Medulla oblongata (tissue), 1 donor: ENCODE data around the gene POLR2C.
"Not testable (repeated sequence)": the region's sequence is repeated elsewhere in the genome, so short reads cannot be mapped to it uniquely, and the experiment has no call there.

Experiments
- DNase-seq: peaks from one replicate; pipeline ENCODE4 v3.0.0-alpha.2; 2015; ENCODE audit errors: extremely low spot score

The POLR2C gene

GRCh38 chr16:57462209-57462977, at the start of gene POLR2C:
POLR2C (plus strand) TSS chr16:57462679; CDS start chr16:57462725, 46 bp downstream.
- peak; percentile 85 for DNase-seq

DNA sequence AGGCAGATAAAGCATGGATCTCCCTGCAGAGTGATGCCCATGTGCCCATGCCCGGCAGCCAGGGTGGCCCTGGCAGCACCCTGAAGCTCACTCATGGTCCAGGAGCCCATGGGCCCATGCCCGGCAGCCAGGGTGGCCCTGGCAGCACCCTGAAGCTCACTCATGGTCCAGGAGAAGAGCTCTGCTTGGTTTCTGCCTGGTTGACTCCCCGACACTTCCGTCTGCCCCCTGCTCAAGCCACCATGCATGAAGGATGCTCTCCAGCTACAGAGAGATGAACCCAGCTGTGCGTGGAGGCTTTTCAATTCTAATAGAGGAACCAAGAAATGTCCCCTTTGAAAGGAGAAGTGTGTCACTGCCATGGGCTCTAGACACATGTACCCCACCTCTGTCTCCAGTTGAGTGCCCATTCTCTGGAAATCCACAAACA, 49.2 kb upstream of the POLR2C start:
- DNase-seq: no peak

GRCh38 chr16:57413733-57414132, 48.7 kb upstream of the POLR2C start:
- no peak for DNase-seq

GRCh38 chr16:57416084-57416483, 46.4 kb upstream of the POLR2C start:
- DNase-seq: no peak

DNA sequence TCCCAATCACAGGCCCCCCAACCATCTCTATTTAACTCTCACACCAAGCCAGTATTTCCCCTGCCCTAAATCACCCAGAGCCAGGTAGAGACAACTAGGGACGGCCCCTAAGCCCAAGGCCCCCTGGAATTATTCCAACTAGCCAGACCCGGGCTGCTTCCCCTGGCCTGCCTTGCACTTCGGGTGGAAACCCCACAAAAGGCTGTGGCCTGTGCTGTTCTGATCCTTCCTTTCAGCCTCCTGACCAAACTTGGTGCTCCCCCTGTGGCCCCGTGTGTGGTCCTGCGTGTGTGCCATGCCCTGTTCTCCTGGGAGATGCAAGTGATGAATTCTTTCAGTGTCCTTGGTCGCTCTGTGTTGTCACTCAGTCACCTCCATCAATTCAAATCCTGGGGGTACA, 43.0 kb upstream of the POLR2C start:
- no peak for DNase-seq

GRCh38 chr16:57422026-57422944, 40.2 kb upstream of the POLR2C start:
- peak; percentile 57 for DNase-seq

DNA sequence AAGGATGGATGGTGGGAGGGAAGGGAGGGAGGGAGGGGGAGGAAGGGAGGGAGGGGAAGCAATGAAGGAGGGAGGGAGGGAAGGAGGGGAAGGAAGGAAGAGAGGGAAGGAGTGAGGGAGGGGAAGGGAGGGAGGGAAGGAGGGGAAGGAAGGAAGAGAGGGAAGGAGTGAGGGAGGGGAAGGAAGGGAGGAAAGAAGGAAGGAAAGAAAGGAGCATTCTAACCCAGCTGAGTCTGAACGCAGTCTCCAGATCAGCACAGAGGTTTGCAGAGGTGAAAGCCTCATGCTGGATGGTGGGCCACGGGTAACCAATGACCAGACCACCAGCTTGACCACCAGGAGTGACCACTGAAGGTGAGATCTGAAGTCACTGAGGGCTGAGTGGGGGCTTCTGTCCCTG, 39.3 kb upstream of the POLR2C start:
- DNase-seq: no peak

DNA sequence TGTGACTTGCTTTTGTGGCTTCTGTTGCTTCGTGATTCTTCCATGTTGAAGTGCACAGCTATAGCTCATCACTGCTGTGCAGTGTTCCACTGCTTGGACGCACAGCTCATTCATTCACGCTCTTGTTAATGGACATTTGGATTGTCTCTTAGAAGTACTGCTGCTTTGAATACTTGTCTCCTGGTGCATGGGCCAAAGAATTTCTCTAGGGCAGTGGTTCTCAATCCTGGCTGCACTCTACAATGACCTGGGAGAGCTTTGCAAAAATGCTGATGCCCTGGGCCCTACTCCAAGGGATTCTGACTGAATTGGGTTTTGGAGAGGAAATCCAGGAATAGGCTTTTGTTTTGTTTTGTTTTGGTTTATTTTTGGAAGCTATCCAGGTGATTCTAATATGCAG, 37.9 kb upstream of the POLR2C start:
- no peak for DNase-seq

DNA sequence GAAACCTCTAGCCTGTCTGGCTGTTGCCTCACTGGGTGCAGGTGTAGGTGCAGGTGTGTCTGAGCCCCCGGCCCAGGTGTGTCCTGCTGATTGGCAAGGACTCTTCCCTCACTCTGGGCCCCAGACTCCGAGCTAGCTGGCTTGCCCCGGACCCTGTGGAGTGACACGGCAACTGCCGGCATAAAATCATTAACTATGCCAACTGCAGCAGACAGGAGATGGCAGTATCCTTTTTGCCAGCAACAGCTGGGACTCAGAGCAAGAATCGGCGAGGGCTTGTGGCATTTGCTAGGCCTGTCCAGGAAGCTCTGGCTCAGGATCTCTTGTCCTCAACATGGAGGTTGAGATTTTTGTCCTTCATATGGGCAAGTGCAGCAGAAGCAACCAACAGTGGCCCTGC, 36.1 kb upstream of the POLR2C start:
- no peak for DNase-seq

GRCh38 chr16:57427307-57427706, 35.2 kb upstream of the POLR2C start:
- DNase-seq: no peak

GRCh38 chr16:57427824-57428223, 34.7 kb upstream of the POLR2C start:
- DNase-seq: no peak

GRCh38 chr16:57430955-57431354, 31.5 kb upstream of the POLR2C start:
- no peak for DNase-seq

DNA sequence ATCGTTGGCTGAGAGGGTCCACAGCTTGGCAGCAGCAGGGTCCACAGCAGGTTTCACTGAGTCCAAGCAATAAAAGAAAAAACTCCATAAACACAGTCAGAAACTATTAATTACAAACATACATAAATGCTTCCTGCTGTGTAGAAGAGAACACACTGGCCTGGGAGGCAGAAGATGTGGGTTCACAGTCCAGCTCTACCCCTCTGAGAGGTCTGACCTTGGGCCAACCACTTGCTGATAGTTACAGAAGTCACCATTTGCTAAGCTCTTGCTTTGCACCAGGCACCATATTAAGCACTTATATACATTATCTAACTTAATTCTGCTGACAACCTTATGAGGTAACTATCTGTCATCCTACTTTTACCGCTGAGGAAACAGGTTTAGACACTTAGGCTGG, 30.0 kb upstream of the POLR2C start:
- no peak for DNase-seq

DNA sequence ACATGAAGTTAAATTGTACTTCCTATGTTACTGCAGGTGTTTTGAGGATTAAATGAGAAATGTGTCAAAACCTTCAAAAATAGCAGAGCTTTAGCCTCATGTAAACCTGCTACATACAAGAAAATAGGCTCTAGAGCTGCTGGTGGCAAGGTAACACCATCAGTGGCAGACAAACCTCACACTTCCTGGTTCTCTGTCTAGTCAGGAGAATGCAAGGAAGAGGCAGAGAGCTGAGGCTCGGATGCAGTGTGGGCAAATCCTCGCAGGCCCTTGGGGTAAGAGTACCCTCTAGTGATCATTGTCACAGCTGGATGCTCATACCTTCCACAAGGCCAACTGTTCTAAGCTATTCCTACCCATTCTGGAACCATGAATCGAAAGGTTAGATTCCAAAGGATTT, 29.5 kb upstream of the POLR2C start:
- no peak for DNase-seq

GRCh38 chr16:57434003-57434402, 28.5 kb upstream of the POLR2C start:
- no peak for DNase-seq

- no peak for DNase-seq
Measured at GRCh38 chr16:57435838-57436237, 26.6 kb upstream of the POLR2C start.

GRCh38 chr16:57439947-57440346, 22.5 kb upstream of the POLR2C start:
- DNase-seq: not testable (repeated sequence)

DNA sequence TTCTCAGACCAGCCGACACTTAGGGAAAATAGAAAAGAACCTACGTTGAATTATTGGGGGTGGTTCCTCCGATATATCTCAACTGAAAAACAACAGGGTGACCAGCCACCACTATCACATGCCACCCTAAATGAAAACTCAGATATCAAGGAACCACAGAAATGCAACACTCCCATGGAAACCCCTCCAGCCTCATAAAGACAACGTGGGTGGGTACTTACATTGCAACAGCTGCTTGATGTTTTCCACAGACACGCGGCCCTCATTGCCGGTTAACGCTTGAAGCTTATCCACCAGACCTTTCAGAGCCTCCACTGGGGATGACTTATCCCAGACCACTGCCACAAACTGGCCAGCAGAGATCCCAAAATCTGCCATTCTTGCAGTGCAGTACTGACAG, 21.9 kb upstream of the POLR2C start:
- not testable (repeated sequence) for DNase-seq

- no peak for DNase-seq
Measured at GRCh38 chr16:57444711-57445110, 17.8 kb upstream of the POLR2C start.

GRCh38 chr16:57445510-57445909, 17.0 kb upstream of the POLR2C start:
- no peak for DNase-seq

- peak; percentile 13 for DNase-seq
Measured at GRCh38 chr16:57446531-57447185, 15.8 kb upstream of the POLR2C start.
